HL-60 (cell line): Measurements from ENCODE around the gene NRXN3.

Experiments used
- DNase-seq, 2 experiments: peaks; one replicate each; pipeline ENCODE4 v3.0.0-alpha.2; 2010 to 2020; ENCODE audit warnings: low read depth in 1 of 2, low spot score in 1 of 2
- H3K27ac ChIP-seq: fragments of 250-450 bp; sonication (Bioruptor Pico); replicated peaks from 2 replicates; pipeline ENCODE4 v1.5.1; 2020; ENCODE audit warnings: mild to moderate bottlenecking, moderate library complexity
- H3K27me3 ChIP-seq: fragments of 250-450 bp; sonication (Bioruptor Pico); 2 replicates; pipeline ENCODE4 v1.5.1; 2021; ENCODE audit warnings: mild to moderate bottlenecking, moderate library complexity; ENCODE audit not compliant: insufficient read depth, poor library complexity, severe bottlenecking
- H3K4me3 ChIP-seq: replicated peaks from 2 replicates; pipeline ENCODE4 v1.5.1; 2011; ENCODE audit warnings: mild to moderate bottlenecking, control low read depth, low read length; ENCODE audit not compliant: insufficient read depth
- CTCF ChIP-seq: IDR thresholded peaks from one replicate; pipeline ENCODE4 v1.5.1; 2011; ENCODE audit warnings: low read length, control low read depth, inconsistent platforms; ENCODE audit not compliant: insufficient read depth
- GABPA ChIP-seq: IDR thresholded peaks from 2 replicates; pipeline ENCODE4 v1.6.1; 2012; ENCODE audit warnings: low read depth
- POLR2AphosphoS5 ChIP-seq: IDR thresholded peaks from 2 replicates; pipeline ENCODE4 v1.6.1; 2012; ENCODE audit warnings: low read depth
- REST ChIP-seq: IDR thresholded peaks from 2 replicates; pipeline ENCODE4 v1.6.1; 2012; ENCODE audit warnings: low read depth; ENCODE audit not compliant: insufficient replicate concordance
- SPI1 ChIP-seq: IDR thresholded peaks from 2 replicates; pipeline ENCODE4 v1.6.1; 2012; ENCODE audit warnings: low read depth, mild to moderate bottlenecking, borderline replicate concordance

NRXN3 gene

GRCh38 chr14:79378020-79378419 lies 1207.8 kb downstream of the NRXN3 start:
- TF ChIP-seq REST (no peak), POLR2AphosphoS5 (no peak), GABPA (no peak), CTCF (no peak), SPI1 (no peak)
- Histone ChIP-seq H3K4me3 (no peak overlapping the region), H3K27ac (no peak overlapping the region), H3K27me3 (no peaks in the 10 kb centered on the region)
- DNase-seq = no peak

GRCh38 chr14:79379266-79379665 lies 1209.1 kb downstream of the NRXN3 start:
- TF ChIP-seq SPI1 = no peak
- H3K27ac ChIP-seq = no peak overlapping the region
- DNase-seq = no peak

GRCh38 chr14:79383031-79383430 lies 1212.9 kb downstream of the NRXN3 start:
- no peak for TF ChIP-seq REST
- TF ChIP-seq GABPA = no peak
- no peak for TF ChIP-seq CTCF
- TF ChIP-seq POLR2AphosphoS5 = no peak
- TF ChIP-seq SPI1 = no peak

More at GRCh38 chr14:79379266-79379665, 1209.1 kb downstream of the NRXN3 start:
- Histone ChIP-seq H3K27me3 (no peaks in the 10 kb centered on the region), H3K4me3 (no peak overlapping the region)

GRCh38 chr14:79383475-79383874 lies 1213.3 kb downstream of the NRXN3 start:
- TF ChIP-seq CTCF (no peak), POLR2AphosphoS5 (no peak), REST (no peak), SPI1 (no peak), GABPA (no peak)
- no peak overlapping the region for H3K27ac ChIP-seq
- H3K4me3 ChIP-seq = no peak overlapping the region
- no peaks in the 10 kb centered on the region for H3K27me3 ChIP-seq
- no peak for DNase-seq

More at GRCh38 chr14:79383031-79383430, 1212.9 kb downstream of the NRXN3 start:
- no peaks in the 10 kb centered on the region for H3K27me3 ChIP-seq
- no peak overlapping the region for H3K4me3 ChIP-seq
- H3K27ac ChIP-seq = no peak overlapping the region
- DNase-seq = no peak
